Stimulated activated CD8-positive, alpha-beta memory T cell treated with anti-CD3 and anti-CD28 coated beads, Interleukin-7, amount 100 ng/mL, for 4 hours (primary cell): Measurements from ENCODE around the gene PHAX.
"Not testable (repeated sequence)": the region's sequence is repeated elsewhere in the genome, so short reads cannot be mapped to it uniquely, and the experiment has no call there.

Experiments
- DNase-seq, 2 donors: peaks; one replicate each; pipeline ENCODE4 v3.0.0-alpha.2; 2020; ENCODE audit warnings: low read depth in 2 of 2

Gene PHAX

GRCh38 chr5:126656401-126657007, 55.8 kb downstream of the PHAX start:
- DNase-seq: peak in 1 of 2 donors; percentile 5

- no peak for DNase-seq
These were observed 57.8 kb downstream of the PHAX start for GRCh38 chr5:126658561-126658960.

DNA sequence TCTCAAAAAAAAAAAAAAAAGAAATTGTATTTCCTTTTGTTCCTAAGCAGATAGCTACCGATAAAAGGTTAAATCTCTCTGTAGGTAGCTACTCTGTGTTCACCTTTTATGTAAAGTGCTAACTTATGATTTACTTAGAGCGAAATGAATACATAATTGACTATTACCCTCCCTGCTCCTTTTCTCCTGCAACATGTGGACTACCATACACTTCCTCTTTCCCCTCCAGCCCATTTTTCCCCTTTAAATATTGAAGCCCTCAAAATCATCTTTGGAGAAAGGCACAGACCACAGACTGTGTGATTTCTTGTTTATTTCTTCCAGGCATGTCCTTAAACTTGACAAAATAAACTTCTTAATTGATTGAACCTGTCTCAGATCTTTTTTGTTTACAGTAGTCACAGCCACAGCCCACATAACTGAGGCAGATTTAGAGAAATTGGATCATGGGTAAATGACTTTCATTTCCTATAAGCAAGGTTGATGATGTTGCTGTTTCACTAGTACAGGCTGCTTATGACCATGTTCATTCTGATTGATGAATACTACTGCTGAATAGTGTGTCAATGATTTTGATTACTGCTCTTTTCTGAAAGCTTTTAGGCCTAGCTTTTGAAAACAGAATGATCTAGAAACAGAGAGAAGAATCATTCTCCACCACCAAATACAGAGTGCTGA, 59.2 kb downstream of the PHAX start:
- no peak for DNase-seq

DNA sequence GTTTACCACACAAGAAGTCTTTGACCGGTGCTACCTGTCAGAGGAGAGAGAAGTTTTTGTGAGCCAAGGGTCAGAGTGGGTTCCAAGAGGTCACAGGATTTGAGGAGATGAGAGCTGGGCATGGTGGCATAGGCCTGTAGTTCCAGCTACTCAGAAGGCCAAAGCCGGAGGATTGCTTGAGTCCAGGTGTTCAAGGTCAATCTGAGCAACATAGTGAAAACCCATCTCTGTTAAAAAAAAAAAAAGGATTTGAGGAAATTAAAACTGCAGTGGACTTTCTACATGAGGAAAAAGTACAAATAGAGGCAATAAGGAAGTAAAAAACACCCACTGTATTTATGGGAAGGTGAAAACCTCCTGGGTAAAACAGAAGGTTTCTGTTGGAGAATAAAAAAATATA, 63.8 kb downstream of the PHAX start:
- DNase-seq: no peak

DNA sequence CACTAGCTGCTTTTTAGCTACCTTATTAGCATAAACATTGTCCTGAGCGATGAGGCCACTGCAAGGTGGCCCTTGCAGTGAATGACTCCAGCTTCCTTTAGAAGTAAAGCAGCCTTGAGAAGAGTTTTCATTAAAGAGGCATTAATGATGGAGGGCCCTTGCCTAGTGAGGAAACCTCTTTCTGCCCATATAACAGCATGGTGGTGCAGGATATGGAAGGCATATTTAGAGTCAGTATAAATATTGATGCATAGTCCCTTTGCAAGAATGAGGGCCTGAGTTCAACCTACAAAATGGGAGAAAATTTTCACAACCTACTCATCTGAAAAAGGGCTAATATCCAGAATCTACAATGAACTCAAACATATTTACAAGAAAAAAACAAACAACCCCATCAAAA, 69.4 kb downstream of the PHAX start:
- DNase-seq: not testable (repeated sequence)

DNA sequence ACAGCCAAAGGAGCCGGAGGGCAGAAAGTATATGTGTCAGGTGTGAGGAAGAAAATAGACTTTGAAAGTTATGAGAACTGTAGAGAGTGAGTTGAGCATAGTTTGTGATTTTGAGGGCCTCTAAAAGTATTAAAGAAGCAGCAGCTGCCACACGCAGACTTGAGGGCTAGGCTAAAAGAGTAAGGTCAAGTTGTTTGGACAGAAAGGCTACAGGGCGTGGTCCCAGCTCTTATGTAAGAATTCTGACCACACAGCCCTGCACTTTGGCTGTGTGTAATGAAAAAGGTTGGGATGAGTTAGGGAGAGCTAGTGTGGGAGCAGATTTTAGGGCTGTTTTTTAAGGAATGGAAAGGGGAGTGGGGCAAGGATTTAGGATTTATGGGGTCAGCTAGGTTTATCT, 70.9 kb downstream of the PHAX start:
- not testable (repeated sequence) for DNase-seq

- DNase-seq: no peak
These were observed 72.7 kb downstream of the PHAX start for GRCh38 chr5:126673477-126673876.

GRCh38 chr5:126674145-126674544, 73.4 kb downstream of the PHAX start:
- no peak for DNase-seq

- DNase-seq: no peak
These were observed 74.6 kb downstream of the PHAX start for GRCh38 chr5:126675338-126675737.

DNA sequence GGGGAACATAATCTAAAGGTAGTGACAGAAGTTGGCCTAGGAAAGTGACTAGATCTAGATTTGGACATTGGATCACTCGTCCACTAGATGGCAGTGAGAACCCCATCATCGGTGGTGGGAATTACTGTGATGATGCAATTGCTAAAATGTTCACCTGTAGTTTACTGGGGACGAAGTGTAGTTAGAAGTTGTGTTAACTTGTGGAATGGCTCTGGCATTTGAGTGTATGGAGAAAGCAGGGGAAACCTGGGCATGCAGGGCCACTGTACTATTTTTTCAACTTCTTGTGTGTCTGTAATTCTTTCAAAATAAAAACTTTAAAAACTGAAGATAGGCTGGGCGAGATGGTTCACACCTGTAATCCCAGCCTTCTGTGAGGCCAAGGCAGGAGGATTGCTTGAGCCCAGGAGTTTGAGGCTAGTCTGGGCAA, 75.5 kb downstream of the PHAX start:
- DNase-seq: peak; percentile 20 to 65
